A673 (cell line): ENCODE measurements around the gene HPSE2. TPM values are rescaled to one million over a fixed set of nuclear protein-coding genes. Genes with fewer than 3 reads are reported as not detected.
"Not testable (repeated sequence)": the region's sequence is repeated elsewhere in the genome, so short reads cannot be mapped to it uniquely, and the experiment has no call there.

ENCODE experiments used
- BruUV-seq: library from RNA; stranded (reverse); fragments of 400-500 nt; replicated peaks from 2 replicates; lab custom pipeline; 2021; lab: Mats Ljungman, UMichigan
- CTCF ChIA-PET: fragments of 300-600 bp; sonication (Branson Sonifier 250); formaldehyde crosslinking; loops from one replicate; lab custom pipeline; 2022; ENCODE audit warnings: antibody characterized with exemption; lab: Charles Lee
- POLR2A ChIA-PET: fragments of 300-600 bp; sonication (Branson Sonifier 250); formaldehyde crosslinking; loops from one replicate; lab custom pipeline; 2022; ENCODE audit warnings: antibody characterized with exemption; ENCODE audit not compliant: low non-redundant PET; lab: Charles Lee
- DNase-seq: peaks from one replicate; pipeline ENCODE4 v3.0.0-alpha.2; 2015; ENCODE audit warnings: low spot score
- H3K27ac ChIP-seq: fragments of 200-600 bp; sonication (generic); 2 replicates; pipeline ENCODE4 v1.5.1; 2016; ENCODE audit warnings: mixed run types, low read depth, mild to moderate bottlenecking, mixed read lengths, antibody characterized with exemption, low read length; ENCODE audit not compliant: poor library complexity, severe bottlenecking
- H3K27me3 ChIP-seq: fragments of 200-600 bp; sonication (generic); replicated peaks from 2 replicates; pipeline ENCODE4 v1.6.1; 2017; ENCODE audit warnings: mixed run types, low read depth, mild to moderate bottlenecking, mixed read lengths, antibody characterized with exemption, low read length; ENCODE audit not compliant: insufficient read depth, poor library complexity
- H3K36me3 ChIP-seq: fragments of 200-600 bp; sonication (generic); 2 replicates; pipeline ENCODE4 v1.6.1; 2016; ENCODE audit warnings: mixed run types, mild to moderate bottlenecking, mixed read lengths, antibody characterized with exemption, low read length; ENCODE audit not compliant: insufficient read depth, poor library complexity, severe bottlenecking
- H3K4me1 ChIP-seq: fragments of 200-600 bp; sonication (generic); 2 replicates; pipeline ENCODE4 v1.6.1; 2017; ENCODE audit warnings: mixed run types, mild to moderate bottlenecking, mixed read lengths, antibody characterized with exemption, low read length; ENCODE audit not compliant: insufficient read depth, poor library complexity, severe bottlenecking
- H3K4me3 ChIP-seq: fragments of 200-600 bp; sonication (generic); 2 replicates; pipeline ENCODE4 v1.5.1; 2016; ENCODE audit warnings: low read depth, mixed run types, mild to moderate bottlenecking, mixed read lengths, low read length; ENCODE audit not compliant: poor library complexity, severe bottlenecking
- H3K9me3 ChIP-seq: fragments of 200-600 bp; sonication (generic); 2 replicates; pipeline ENCODE4 v1.6.1; 2016; ENCODE audit warnings: mixed run types, low read depth, mild to moderate bottlenecking, mixed read lengths, antibody characterized with exemption, low read length; ENCODE audit not compliant: poor library complexity, severe bottlenecking
- CTCF ChIP-seq: fragments of 300-800, 200-600 bp; sonication (generic); conservative IDR thresholded peaks from 2 replicates; pipeline ENCODE4 v1.5.1; 2017; ENCODE audit warnings: low read depth, mild to moderate bottlenecking, antibody characterized with exemption, low read length, moderate library complexity, mixed read lengths
- EZH2 ChIP-seq: fragments of 200-600 bp; sonication (generic); IDR thresholded peaks from 2 replicates; pipeline ENCODE4 v1.6.1; 2017; ENCODE audit warnings: borderline replicate concordance, low read depth, mild to moderate bottlenecking, mixed read lengths, antibody characterized with exemption, low read length; ENCODE audit not compliant: poor library complexity, severe bottlenecking
- intact Hi-C: fragments of 100-400 bp; cut with micrococcal nuclease; formaldehyde crosslinking; loops from one replicate; pipeline ENCODE4 v1.10.0; 2022; ENCODE audit not compliant: unreplicated experiment
- total RNA-seq: library from RNA; stranded (reverse); gene quantifications from 2 replicates; pipeline ENCODE4 v1.2.3, GENCODE V29; 2021

HPSE2 gene
- total RNA-seq, 1 experiment from 2014 or later, result not detected

- peak; percentile 37 for DNase-seq
- Histone ChIP-seq H3K9me3 (no peaks in the 10 kb centered on the region), H3K27ac (no peak overlapping the region), H3K27me3 (peaks cover 30% of the 10 kb centered on the region), H3K4me3 (no peak overlapping the region), H3K36me3 (no peaks in the 10 kb centered on the region), H3K4me1 (no peaks in the 10 kb centered on the region)
- no TSS peak for BruUV-seq
- CTCF ChIA-PET, result interaction anchor here (1.0 to 1.5 kb wide), 2 partner anchors 810 to 862 kb away, joined by 3 to 7 read pairs; no protein-coding TSS in a partner anchor
- peak; percentile 67 for TF ChIP-seq CTCF
- TF ChIP-seq EZH2, result no peak
- intact Hi-C loops, result loop anchor here (10.0 kb wide), 1 partner anchor 1102 kb away; no protein-coding TSS in a partner anchor
- POLR2A ChIA-PET, result no interaction called here
Measured at GRCh38 chr10:99276848-99277486, 41.3 kb upstream of the HPSE2 start.

- Histone ChIP-seq H3K27me3 (no peaks in the 10 kb centered on the region), H3K9me3 (no peaks in the 10 kb centered on the region), H3K27ac (no peak overlapping the region), H3K36me3 (no peaks in the 10 kb centered on the region), H3K4me1 (peaks cover 6% of the 10 kb centered on the region), H3K4me3 (no peak overlapping the region)
- ChIA-PET CTCF (no interaction called here), POLR2A (no interaction called here)
- TF ChIP-seq EZH2 (no peak), CTCF (no peak)
- no TSS peak for BruUV-seq
- DNase-seq, result peak; percentile 76
- intact Hi-C loops, result no loop called here
Measured at GRCh38 chr10:99266383-99266782, 30.7 kb upstream of the HPSE2 start.

GRCh38 chr10:99248824-99249223, 13.2 kb upstream of the HPSE2 start:
- H3K4me1 ChIP-seq, result no peaks in the 10 kb centered on the region
- ChIA-PET POLR2A (no interaction called here), CTCF (no interaction called here)
- peaks cover 4% of the 10 kb centered on the region for H3K27me3 ChIP-seq
- no TSS peak for BruUV-seq
- H3K36me3 ChIP-seq, result no peaks in the 10 kb centered on the region
- H3K9me3 ChIP-seq, result peaks cover 10% of the 10 kb centered on the region
- TF ChIP-seq EZH2 (no peak), CTCF (no peak)
- intact Hi-C loops, result loop anchor here (5.0 kb wide), 2 partner anchors 457 to 502 kb away; no protein-coding TSS in a partner anchor
- H3K27ac ChIP-seq, result no peak overlapping the region
- no peak overlapping the region for H3K4me3 ChIP-seq
- DNase-seq, result no peak

- H3K4me3 ChIP-seq, H3K27ac ChIP-seq, H3K9me3 ChIP-seq, POLR2A ChIA-PET, H3K27me3 ChIP-seq, H3K4me1 ChIP-seq, DNase-seq, CTCF ChIA-PET, BruUV-seq, H3K36me3 ChIP-seq: not testable (repeated sequence)
- intact Hi-C loops, result loop anchor here (5.0 kb wide), 2 partner anchors 456 to 501 kb away; no protein-coding TSS in a partner anchor
Measured at GRCh38 chr10:99247893-99248292, 12.2 kb upstream of the HPSE2 start.
